Lower lobe of right lung (tissue), 2 donors: ENCODE results near the gene NLRP3. TPM values are rescaled to one million over a fixed set of nuclear protein-coding genes. Genes with fewer than 3 reads are reported as not detected.

ENCODE experiments used
- ATAC-seq, 2 donors: fragments of 200-7000 bp; cut with Tn5 transposase; one replicate each; pipeline ENCODE4 v1.9.1; 2020 to 2022; ENCODE audit warnings: mild to moderate bottlenecking in 2 of 2, moderate library complexity in 2 of 2
- DNase-seq: peaks from one replicate; pipeline ENCODE4 v3.0.0-alpha.2; 2020
- H3K27ac ChIP-seq: fragments of 200-600 bp; one replicate; pipeline ENCODE4 v1.8.0; 2022
- H3K27me3 ChIP-seq: fragments of 200-600 bp; one replicate; pipeline ENCODE4 v1.8.0; 2022; ENCODE audit warnings: low read depth
- H3K36me3 ChIP-seq: fragments of 200-600 bp; one replicate; pipeline ENCODE4 v1.8.0; 2022; ENCODE audit warnings: mild to moderate bottlenecking
- H3K4me1 ChIP-seq: fragments of 200-600 bp; one replicate; pipeline ENCODE4 v1.8.0; 2022
- H3K4me3 ChIP-seq: fragments of 200-600 bp; one replicate; pipeline ENCODE4 v1.8.0; 2022; ENCODE audit warnings: mild to moderate bottlenecking
- H3K9me3 ChIP-seq: fragments of 200-600 bp; one replicate; pipeline ENCODE4 v1.8.0; 2022
- CTCF ChIP-seq: fragments of 200-600 bp; IDR thresholded peaks from one replicate; pipeline ENCODE4 v1.8.0; 2022; ENCODE audit warnings: antibody characterized with exemption, mild to moderate bottlenecking
- intact Hi-C: fragments of 100-400 bp; cut with DNase I; formaldehyde crosslinking; loops from one replicate; pipeline ENCODE4 v1.11.0; 2022
- total RNA-seq: library from RNA; stranded (reverse); fragmentation: NEBNext Ultra II Directional; extraction: Animal tissue kit (Norgen Biotek cat#: 25700); gene quantifications from one replicate; pipeline ENCODE4 v1.2.1, GENCODE V29; 2021
- donor health status: DM: no; HTN: yes; CAD: no; lungs with severe emphysema.

Gene NLRP3
- total RNA-seq, 1 donor from 2014 or later: 3.5 TPM

DNA sequence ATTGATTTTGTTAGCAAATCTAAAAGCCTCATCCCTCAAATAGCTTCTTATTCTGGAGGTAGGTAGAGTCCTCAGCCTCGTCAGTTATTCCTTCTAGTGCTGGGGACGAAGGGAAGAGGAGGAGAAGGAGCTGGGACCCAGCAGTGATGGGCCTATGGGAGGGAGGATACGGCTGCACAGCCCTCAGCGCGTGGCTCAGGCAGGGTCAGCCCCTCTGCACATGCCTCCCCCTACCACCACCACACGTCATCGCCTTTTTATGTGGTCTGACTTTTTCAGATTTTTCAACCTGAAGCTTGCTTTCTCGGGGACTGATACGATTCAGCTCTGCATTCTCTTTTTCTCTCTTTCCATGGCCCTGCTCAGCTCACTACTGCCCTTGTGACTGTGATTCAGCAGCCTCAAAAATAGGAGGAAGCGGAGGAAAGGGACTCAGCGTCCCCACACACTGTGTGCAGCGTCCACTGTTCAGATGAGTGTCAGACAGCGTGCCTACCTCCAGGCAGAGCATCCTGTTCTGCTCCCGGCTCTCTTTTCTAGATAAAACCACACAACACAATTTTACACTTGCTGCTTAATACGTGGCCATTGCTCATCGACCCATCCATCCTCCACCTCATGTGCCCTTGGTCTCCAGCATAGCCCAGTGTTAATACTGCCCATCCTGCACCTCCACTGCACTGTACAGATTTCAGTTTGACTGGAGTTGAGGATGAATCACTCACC, 41.1 kb downstream of the NLRP3 start:
- Histone ChIP-seq H3K36me3 (no peaks in the 10 kb centered on the region), H3K4me1 (peaks cover 6% of the 10 kb centered on the region), H3K27me3 (no peaks in the 10 kb centered on the region), H3K27ac (no peak overlapping the region), H3K9me3 (no peaks in the 10 kb centered on the region), H3K4me3 (no peak overlapping the region)
- ATAC-seq (peak; percentile 80 to 82), DNase-seq (no peak)
- TF ChIP-seq CTCF: no peak
- intact Hi-C loops: no loop called here

DNA sequence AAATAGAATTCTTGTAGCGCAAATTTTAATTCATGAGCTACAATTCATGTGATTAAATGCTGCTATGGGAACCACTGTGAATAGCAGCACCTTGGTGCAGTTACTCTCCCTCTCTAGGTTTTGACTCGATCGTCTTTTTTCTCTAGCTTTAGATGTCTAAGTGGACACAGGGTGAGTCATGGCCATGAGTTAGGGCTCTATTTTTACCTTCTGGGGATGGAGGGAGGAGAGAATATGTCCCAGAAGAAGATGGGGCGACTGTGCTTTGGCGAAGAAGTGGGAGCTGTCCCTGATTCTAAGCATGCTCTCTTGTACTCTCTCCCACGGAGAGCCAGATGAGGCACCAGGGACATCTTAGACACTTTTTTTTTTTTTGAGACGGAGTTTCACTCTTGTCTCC, 43.5 kb downstream of the NLRP3 start:
- Histone ChIP-seq H3K27ac (no peak overlapping the region), H3K27me3 (no peaks in the 10 kb centered on the region), H3K4me3 (no peak overlapping the region), H3K4me1 (peaks cover 6% of the 10 kb centered on the region), H3K9me3 (no peaks in the 10 kb centered on the region), H3K36me3 (no peaks in the 10 kb centered on the region)
- TF ChIP-seq CTCF: no peak
- ATAC-seq (no peak), DNase-seq (no peak)
- intact Hi-C loops: no loop called here

- H3K36me3 ChIP-seq: no peaks in the 10 kb centered on the region
- no peak overlapping the region for H3K4me3 ChIP-seq
- DNase-seq: no peak
- H3K9me3 ChIP-seq: no peaks in the 10 kb centered on the region
- no peak overlapping the region for H3K27ac ChIP-seq
- no peaks in the 10 kb centered on the region for H3K27me3 ChIP-seq
- no peaks in the 10 kb centered on the region for H3K4me1 ChIP-seq
- no peak for ATAC-seq
- intact Hi-C loops: no loop called here
- no peak for TF ChIP-seq CTCF
Observed at GRCh38 chr1:247465796-247466195, 49.8 kb downstream of the NLRP3 start.

DNA sequence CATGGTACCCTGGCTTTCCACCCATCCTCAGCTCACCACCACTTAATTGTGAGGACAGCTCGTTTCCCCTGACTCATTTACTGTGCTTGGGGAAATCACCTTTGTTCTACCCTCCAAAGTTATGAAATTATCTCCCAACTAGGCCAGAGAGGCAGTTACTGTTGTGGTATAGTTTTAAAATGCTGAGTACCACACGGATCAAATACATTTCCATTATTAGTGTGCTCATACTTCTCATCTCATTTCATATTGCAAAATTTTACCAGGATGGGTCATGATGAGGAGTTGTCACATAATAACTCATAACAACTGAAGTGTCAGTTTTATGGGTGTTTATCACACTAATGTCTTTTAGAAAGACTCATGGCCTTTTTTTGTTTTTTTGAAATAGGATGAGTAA, 51.2 kb downstream of the NLRP3 start:
- H3K27me3 ChIP-seq: no peaks in the 10 kb centered on the region
- no peaks in the 10 kb centered on the region for H3K36me3 ChIP-seq
- no peaks in the 10 kb centered on the region for H3K9me3 ChIP-seq
- intact Hi-C loops: no loop called here
- H3K4me3 ChIP-seq: no peak overlapping the region
- H3K27ac ChIP-seq: no peak overlapping the region
- TF ChIP-seq CTCF: no peak
- DNase-seq (no peak), ATAC-seq (no peak)
- H3K4me1 ChIP-seq: no peaks in the 10 kb centered on the region

- no peak for DNase-seq
- intact Hi-C loops: no loop called here
- Histone ChIP-seq H3K27me3 (no peaks in the 10 kb centered on the region), H3K4me1 (no peaks in the 10 kb centered on the region), H3K4me3 (no peak overlapping the region), H3K36me3 (no peaks in the 10 kb centered on the region), H3K27ac (no peak overlapping the region), H3K9me3 (no peaks in the 10 kb centered on the region)
- ATAC-seq: no peak
- no peak for TF ChIP-seq CTCF
Observed at GRCh38 chr1:247468481-247469140, 52.6 kb downstream of the NLRP3 start.
